H1 (cell line): ENCODE results near the gene CLEC14A.

Source experiments
- BRCA1 ChIP-seq: IDR thresholded peaks from 2 replicates; pipeline ENCODE4 v1.6.1; 2012; ENCODE audit warnings: low read depth, low read length, improper control_type of control experiment
- CEBPB ChIP-seq: IDR thresholded peaks from 2 replicates; pipeline ENCODE4 v1.6.1; 2012; ENCODE audit warnings: low read depth, low read length
- CHD1 ChIP-seq: IDR thresholded peaks from 2 replicates; pipeline ENCODE4 v1.6.1; 2012; ENCODE audit warnings: low read depth, low read length, improper control_type of control experiment
- CTCF ChIP-seq, 3 experiments: IDR thresholded peaks; 1 replicate in 2 of 3; 2 replicates in 1 of 3; pipeline versions ENCODE4 v1.5.1 to v1.6.1; 2011; ENCODE audit warnings: low read length in 3 of 3, mild to moderate bottlenecking in 3 of 3, inconsistent platforms in 2 of 3, low read depth in 1 of 3, moderate library complexity in 1 of 3; ENCODE audit not compliant: insufficient read depth in 1 of 3; ENCODE audit errors: control extremely low read depth in 1 of 3
- KDM1A ChIP-seq: fragments of 200-600, 300-600 bp; sonication (generic); IDR thresholded peaks from 2 replicates; pipeline ENCODE4 v1.7.1; 2016; ENCODE audit warnings: mild to moderate bottlenecking, low read length, borderline replicate concordance
- NRF1 ChIP-seq: IDR thresholded peaks from 2 replicates; pipeline ENCODE4 v1.6.1; 2011; ENCODE audit warnings: mild to moderate bottlenecking, low read depth, low read length, improper control_type of control experiment
- SIX5 ChIP-seq: IDR thresholded peaks from 2 replicates; pipeline ENCODE4 v1.6.1; 2011; ENCODE audit warnings: mild to moderate bottlenecking, low read depth, low read length
- SP1 ChIP-seq: IDR thresholded peaks from 2 replicates; pipeline ENCODE4 v1.6.1; 2011; ENCODE audit warnings: low read depth, low read length
- SRF ChIP-seq: IDR thresholded peaks from 2 replicates; pipeline ENCODE4 v1.6.1; 2011; ENCODE audit warnings: mild to moderate bottlenecking, low read depth, low read length, moderate library complexity
- SUZ12 ChIP-seq: fragments of 200-600 bp; sonication (generic); IDR thresholded peaks from 2 replicates; pipeline ENCODE4 v1.6.1; 2012; ENCODE audit warnings: mild to moderate bottlenecking, inconsistent platforms, low read length, moderate library complexity, mixed read lengths
- TCF12 ChIP-seq: IDR thresholded peaks from 2 replicates; pipeline ENCODE4 v1.6.1; 2011; ENCODE audit warnings: low read depth, mild to moderate bottlenecking, low read length

DNA sequence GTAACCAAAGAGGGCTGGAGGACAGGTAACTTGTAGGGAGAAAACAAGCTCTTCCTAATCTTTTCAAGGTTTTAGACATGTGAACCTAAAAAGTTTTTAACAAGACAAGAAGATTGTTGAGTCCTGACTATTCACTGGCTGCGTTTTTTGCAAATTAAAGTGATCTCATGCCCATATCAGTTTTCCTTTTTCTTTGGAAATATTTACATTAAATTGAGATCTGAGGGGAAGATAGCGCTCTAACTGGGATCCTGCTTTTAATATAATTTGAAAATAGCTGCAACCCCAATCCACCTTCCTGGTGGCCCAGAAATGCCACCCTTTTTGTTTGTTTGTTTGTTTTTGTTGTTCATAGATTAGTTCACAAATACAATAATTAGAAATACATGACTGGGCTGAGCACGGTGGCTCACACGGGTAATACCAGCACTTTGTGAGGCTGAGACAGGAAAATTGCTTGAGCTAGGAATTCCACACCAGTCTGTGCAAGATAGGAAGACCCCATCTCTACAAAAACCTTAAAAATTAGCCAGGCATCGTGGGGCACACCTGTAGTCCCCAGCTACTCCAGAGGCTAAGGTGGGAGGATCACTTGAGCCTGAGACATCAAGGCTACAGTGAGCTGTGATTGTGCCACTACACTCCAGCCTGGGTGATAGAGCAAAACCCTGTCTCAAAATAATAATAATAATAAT is 50.6 kb downstream of the CLEC14A start:
- TF ChIP-seq CEBPB (no peak), SUZ12 (no peak), BRCA1 (no peak), TCF12 (no peak), CTCF (IDR thresholded peaks at IDR 0.05; ENCODE audit: control extremely low read depth in 1 of 3, insufficient read depth in 1 of 3, low read depth in 1 of 3, low read length in 3 of 3) (no peak), NRF1 (no peak), SRF (no peak), CHD1 (no peak), SP1 (no peak), SIX5 (no peak), KDM1A (no peak)
